OCI-LY7 (cell line): ENCODE data around the gene ARHGAP42. TPM values are rescaled to one million over a fixed set of nuclear protein-coding genes. Genes with fewer than 3 reads are reported as not detected.

ENCODE experiments used
- BruUV-seq: library from RNA; stranded (reverse); fragments of 400-500 nt; replicated peaks from 2 replicates; lab custom pipeline; 2021; lab: Mats Ljungman, UMichigan
- CTCF ChIA-PET: fragments of 300-600 bp; sonication (Branson Sonifier 250); formaldehyde crosslinking; loops from one replicate; lab custom pipeline; 2022; ENCODE audit warnings: antibody characterized with exemption; ENCODE audit not compliant: unreplicated experiment; lab: Charles Lee
- POLR2A ChIA-PET: fragments of 300-600 bp; sonication (Branson Sonifier 250); formaldehyde crosslinking; loops from one replicate; lab custom pipeline; 2022; ENCODE audit warnings: antibody characterized with exemption; lab: Charles Lee
- DNase-seq: peaks from one replicate; pipeline ENCODE4 v3.0.0-alpha.2; 2015; ENCODE audit warnings: low spot score
- H2AFZ ChIP-seq: fragments of 200-600 bp; sonication (generic), shearing (Covaris generic); 2 replicates; pipeline ENCODE4 v1.6.1; 2014; ENCODE audit warnings: mild to moderate bottlenecking, antibody characterized with exemption, low read length, moderate library complexity
- H3K27ac ChIP-seq: fragments of 200-600 bp; sonication (generic); 2 replicates; pipeline ENCODE4 v1.5.1; 2014; ENCODE audit warnings: mixed run types, low read depth, mild to moderate bottlenecking, moderate library complexity, low read length, inconsistent platforms; ENCODE audit not compliant: poor library complexity, severe bottlenecking
- H3K36me3 ChIP-seq: fragments of 200-600 bp; sonication (generic); 2 replicates; pipeline ENCODE4 v1.6.1; 2014; ENCODE audit warnings: mild to moderate bottlenecking, antibody characterized with exemption, low read length, moderate library complexity, mixed read lengths; ENCODE audit not compliant: insufficient read depth
- H3K4me1 ChIP-seq: fragments of 200-600 bp; sonication (generic); 2 replicates; pipeline ENCODE4 v1.5.1; 2014; ENCODE audit warnings: mild to moderate bottlenecking, low read length; ENCODE audit not compliant: insufficient read depth, poor library complexity, severe bottlenecking
- H3K4me2 ChIP-seq: fragments of 200-600 bp; sonication (generic); 2 replicates; pipeline ENCODE4 v1.6.1; 2014; ENCODE audit warnings: mild to moderate bottlenecking, low read length
- H3K4me3 ChIP-seq: fragments of 200-600 bp; sonication (generic); 2 replicates; pipeline ENCODE4 v1.5.1; 2014; ENCODE audit warnings: mild to moderate bottlenecking, low read depth, low read length; ENCODE audit not compliant: poor library complexity, severe bottlenecking
- H3K79me2 ChIP-seq: fragments of 200-600 bp; sonication (generic); 2 replicates; pipeline ENCODE4 v1.6.1; 2016; ENCODE audit warnings: low read depth, mild to moderate bottlenecking, low read length, moderate library complexity, mixed read lengths; ENCODE audit not compliant: insufficient read depth
- H3K9me2 ChIP-seq: fragments of 200-600 bp; sonication (generic); 2 replicates; pipeline ENCODE4 v1.6.1; 2016; ENCODE audit warnings: mild to moderate bottlenecking, low read length, mixed read lengths; ENCODE audit not compliant: insufficient read depth
- H3K9me3 ChIP-seq: fragments of 200-600 bp; sonication (generic); 2 replicates; pipeline ENCODE4 v1.6.1; 2014; ENCODE audit warnings: mild to moderate bottlenecking, mixed run types, low read length, mixed read lengths
- H4K20me1 ChIP-seq: fragments of 200-600 bp; sonication (generic); 2 replicates; pipeline ENCODE4 v1.6.1; 2014; ENCODE audit warnings: mild to moderate bottlenecking, antibody characterized with exemption, low read length, moderate library complexity, mixed read lengths; ENCODE audit not compliant: insufficient read depth
- EZH2phosphoT487 ChIP-seq: fragments of 200-600 bp; sonication (generic); IDR thresholded peaks from 2 replicates; pipeline ENCODE4 v1.6.1; 2018; ENCODE audit warnings: low read depth, borderline replicate concordance, mild to moderate bottlenecking, mixed run types, antibody characterized with exemption, low read length, moderate library complexity, mixed read lengths
- intact Hi-C: fragments of 100-400 bp; cut with micrococcal nuclease; formaldehyde crosslinking; loops from one replicate; pipeline ENCODE4 v1.10.0; 2022; ENCODE audit not compliant: unreplicated experiment
- total RNA-seq, 2 experiments: library from RNA; depleted of rRNA in 1 of 2; stranded (reverse); fragments of >200 nt in 1 of 2; shearing (Covaris generic) in 1 of 2; gene quantifications; 2 replicates each; pipeline ENCODE4 v1.2.3, GENCODE V29; 2014 to 2022
- TF ChIP-seq, protein P1 (sequence below): fragments of 200-600 bp; sonication (generic); conservative IDR thresholded peaks from 2 replicates; pipeline ENCODE4 v1.5.1; 2014; ENCODE audit warnings: mild to moderate bottlenecking, antibody characterized with exemption, low read length, moderate library complexity, mixed read lengths

The ARHGAP42 gene
- total RNA-seq, 2 experiments from 2014 or later: not detected

DNA sequence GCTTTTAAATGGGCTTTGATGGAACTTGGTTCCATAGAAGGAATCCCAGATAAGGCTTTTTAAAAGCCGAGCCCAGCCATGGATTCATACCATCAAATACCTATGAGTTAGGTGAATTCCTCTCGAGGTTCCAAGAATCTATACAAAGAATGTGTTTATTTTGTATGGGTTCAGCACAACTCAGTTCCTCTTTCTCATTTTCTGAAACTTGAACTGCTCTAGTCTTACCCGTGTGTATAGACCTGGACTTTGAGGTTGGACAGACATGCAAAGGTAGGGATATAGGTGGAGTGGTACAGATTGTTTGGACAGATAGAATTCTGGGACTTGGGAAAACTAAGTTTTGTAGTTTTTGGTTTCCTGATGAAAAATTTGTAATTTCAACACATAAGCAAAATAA, 344.6 kb downstream of the ARHGAP42 start:
- no peaks in the 10 kb centered on the region for H3K4me1 ChIP-seq
- no peak overlapping the region for H3K27ac ChIP-seq
- DNase-seq: no peak
- POLR2A ChIA-PET: no interaction called here
- H3K36me3 ChIP-seq: no peaks in the 10 kb centered on the region
- H3K4me2 ChIP-seq: no peak overlapping the region
- no peaks in the 10 kb centered on the region for H3K9me3 ChIP-seq
- H2AFZ ChIP-seq: no peak overlapping the region
- H3K4me3 ChIP-seq: no peak overlapping the region
- CTCF ChIA-PET: no interaction called here
- TF ChIP-seq, protein P1, sequence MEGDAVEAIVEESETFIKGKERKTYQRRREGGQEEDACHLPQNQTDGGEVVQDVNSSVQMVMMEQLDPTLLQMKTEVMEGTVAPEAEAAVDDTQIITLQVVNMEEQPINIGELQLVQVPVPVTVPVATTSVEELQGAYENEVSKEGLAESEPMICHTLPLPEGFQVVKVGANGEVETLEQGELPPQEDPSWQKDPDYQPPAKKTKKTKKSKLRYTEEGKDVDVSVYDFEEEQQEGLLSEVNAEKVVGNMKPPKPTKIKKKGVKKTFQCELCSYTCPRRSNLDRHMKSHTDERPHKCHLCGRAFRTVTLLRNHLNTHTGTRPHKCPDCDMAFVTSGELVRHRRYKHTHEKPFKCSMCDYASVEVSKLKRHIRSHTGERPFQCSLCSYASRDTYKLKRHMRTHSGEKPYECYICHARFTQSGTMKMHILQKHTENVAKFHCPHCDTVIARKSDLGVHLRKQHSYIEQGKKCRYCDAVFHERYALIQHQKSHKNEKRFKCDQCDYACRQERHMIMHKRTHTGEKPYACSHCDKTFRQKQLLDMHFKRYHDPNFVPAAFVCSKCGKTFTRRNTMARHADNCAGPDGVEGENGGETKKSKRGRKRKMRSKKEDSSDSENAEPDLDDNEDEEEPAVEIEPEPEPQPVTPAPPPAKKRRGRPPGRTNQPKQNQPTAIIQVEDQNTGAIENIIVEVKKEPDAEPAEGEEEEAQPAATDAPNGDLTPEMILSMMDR: no peak
- TF ChIP-seq EZH2phosphoT487: no peak
- intact Hi-C loops: no loop called here
- no TSS peak for BruUV-seq
- H3K79me2 ChIP-seq: no peaks in the 10 kb centered on the region
- H4K20me1 ChIP-seq: no peaks in the 10 kb centered on the region
- no peaks in the 10 kb centered on the region for H3K9me2 ChIP-seq

DNA sequence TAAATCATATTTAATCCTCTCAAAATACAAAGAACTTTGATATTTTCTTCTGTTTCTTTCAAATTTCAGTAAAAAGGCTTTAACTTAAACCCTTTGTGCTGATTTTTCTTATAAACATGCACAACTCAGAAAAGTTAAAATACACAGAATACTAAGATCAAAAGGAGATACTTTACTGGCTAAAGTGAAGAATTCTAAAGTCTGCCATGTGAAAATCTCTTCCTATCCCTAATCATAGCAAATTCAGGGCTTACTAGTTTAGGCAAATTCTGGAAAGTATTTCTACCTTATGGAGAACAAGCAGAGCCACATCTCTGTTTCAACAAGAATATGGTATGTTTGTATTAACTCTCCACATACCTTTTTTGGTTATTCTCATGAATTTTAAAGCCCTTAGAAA, 345.9 kb downstream of the ARHGAP42 start:
- no peaks in the 10 kb centered on the region for H4K20me1 ChIP-seq
- DNase-seq: no peak
- H3K4me2 ChIP-seq: no peak overlapping the region
- H3K4me3 ChIP-seq: no peak overlapping the region
- H3K27ac ChIP-seq: no peak overlapping the region
- no peaks in the 10 kb centered on the region for H3K79me2 ChIP-seq
- no peak overlapping the region for H2AFZ ChIP-seq
- H3K9me3 ChIP-seq: no peaks in the 10 kb centered on the region
- no peaks in the 10 kb centered on the region for H3K9me2 ChIP-seq
- intact Hi-C loops: no loop called here
- ChIA-PET CTCF (no interaction called here), POLR2A (interaction anchor here (1.4 kb wide), 1 partner anchor 12 kb away, joined by 3 read pairs; no protein-coding TSS in a partner anchor)
- no peaks in the 10 kb centered on the region for H3K36me3 ChIP-seq
- TF ChIP-seq EZH2phosphoT487: no peak
- H3K4me1 ChIP-seq: no peaks in the 10 kb centered on the region
- BruUV-seq: no TSS peak

DNA sequence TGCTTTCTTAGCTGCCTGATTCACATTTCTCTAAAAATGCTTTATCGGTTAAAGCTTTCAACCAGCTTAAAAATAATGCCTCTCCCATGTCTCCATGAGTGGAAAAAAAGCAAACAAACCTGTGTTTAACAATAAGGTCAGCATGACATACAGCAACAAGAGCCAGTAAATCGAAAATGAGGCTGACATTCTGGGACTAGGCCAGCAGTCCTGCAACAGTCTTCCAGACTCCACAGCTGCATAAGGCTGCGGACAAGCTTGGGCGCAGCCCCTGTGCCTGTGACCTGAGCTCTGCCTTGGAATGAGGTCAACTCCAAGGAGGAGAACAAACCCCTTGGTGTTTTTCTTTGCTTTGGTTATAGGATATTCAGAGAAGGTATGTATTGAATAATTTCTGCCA, 347.0 kb downstream of the ARHGAP42 start:
- POLR2A ChIA-PET: interaction anchor here (0.6 to 1.0 kb wide), 3 partner anchors 100 to 1546 kb away, joined by 3 to 5 read pairs (median 3); no protein-coding TSS in a partner anchor
- TF ChIP-seq, protein P1: no peak
- no peak for TF ChIP-seq EZH2phosphoT487
- Histone ChIP-seq H3K27ac (no peak overlapping the region), H3K4me3 (no peak overlapping the region), H2AFZ (no peak overlapping the region), H3K79me2 (no peaks in the 10 kb centered on the region), H3K4me1 (no peaks in the 10 kb centered on the region), H3K4me2 (no peak overlapping the region), H4K20me1 (no peaks in the 10 kb centered on the region), H3K9me2 (no peaks in the 10 kb centered on the region), H3K9me3 (no peaks in the 10 kb centered on the region), H3K36me3 (no peaks in the 10 kb centered on the region)
- no TSS peak for BruUV-seq
- CTCF ChIA-PET: no interaction called here
- no peak for DNase-seq
- intact Hi-C loops: no loop called here
